GM20431 (cell line): Measurements from ENCODE around the gene ABHD12B.
"Not testable (repeated sequence)": the region's sequence is repeated elsewhere in the genome, so short reads cannot be mapped to it uniquely, and the experiment has no call there.

Experiments
- in situ Hi-C: fragments of 300-500 bp; cut with MseI, MboI; formaldehyde crosslinking; loops from one replicate; pipeline ENCODE4 v1.15.0; 2020; ENCODE audit warnings: low sequenced_read_pairs; ENCODE audit not compliant: unreplicated experiment

ABHD12B gene

DNA sequence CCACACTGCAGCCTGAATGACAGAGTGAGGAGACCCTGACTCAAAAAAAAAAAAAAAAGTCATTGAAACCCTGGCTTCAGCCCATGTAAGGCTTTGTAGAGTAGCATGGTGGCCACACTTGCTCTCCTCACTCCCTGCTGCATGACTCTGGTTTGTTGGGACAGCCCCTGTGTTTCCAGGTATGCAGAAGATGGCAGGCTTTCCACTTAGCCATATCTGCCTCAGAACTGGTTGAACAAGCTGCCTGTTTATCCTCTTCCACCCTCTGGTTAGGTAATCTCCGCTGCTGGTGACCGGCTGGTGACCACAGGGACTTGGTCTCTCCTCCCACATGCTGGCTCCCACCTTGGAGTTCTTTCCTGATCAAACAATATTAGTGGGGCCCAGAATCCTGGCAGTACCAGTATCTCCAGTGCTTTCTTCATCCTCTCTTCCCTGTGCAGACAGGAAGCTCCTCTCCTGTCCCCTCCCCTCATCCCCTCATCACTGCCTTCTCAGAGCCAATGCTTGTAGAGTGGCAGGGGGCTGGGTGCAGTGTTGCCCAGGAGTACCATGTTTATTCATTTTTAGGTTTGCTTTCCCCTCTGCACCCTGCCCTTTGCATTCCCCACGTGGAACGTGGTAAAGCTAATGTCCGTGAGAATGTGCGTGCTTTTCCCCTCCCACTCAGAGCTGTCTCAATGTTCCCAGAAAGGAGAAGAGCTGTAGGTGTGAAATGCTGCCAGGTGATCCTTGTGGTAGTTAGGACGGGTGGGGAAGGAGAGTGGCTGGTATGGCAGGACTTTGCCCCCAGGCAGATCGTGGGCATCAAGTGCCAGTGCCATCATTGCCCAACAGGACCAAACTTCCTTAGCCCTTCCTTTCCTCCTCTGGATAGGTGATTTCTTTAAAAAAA lies 11.3 kb downstream of the ABHD12B start:
- in situ Hi-C loops, result no loop called here

DNA sequence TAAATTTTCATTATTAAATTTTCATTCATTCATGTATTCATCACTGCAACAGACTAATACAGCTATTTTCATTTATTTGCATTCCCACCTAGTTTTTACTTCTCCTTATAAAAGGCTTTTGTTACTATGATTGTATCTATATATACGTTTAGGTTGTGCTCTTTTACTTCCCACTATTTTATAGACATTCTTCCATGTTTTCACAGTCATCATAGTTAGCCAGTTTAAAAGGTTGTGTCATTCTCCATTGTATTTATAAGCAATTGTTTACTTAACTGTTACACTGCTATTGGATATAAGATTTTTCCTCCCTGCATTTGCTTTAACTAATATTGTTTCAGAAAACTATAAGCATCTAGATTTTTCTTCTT lies 12.0 kb downstream of the ABHD12B start:
- in situ Hi-C loops, result no loop called here

DNA sequence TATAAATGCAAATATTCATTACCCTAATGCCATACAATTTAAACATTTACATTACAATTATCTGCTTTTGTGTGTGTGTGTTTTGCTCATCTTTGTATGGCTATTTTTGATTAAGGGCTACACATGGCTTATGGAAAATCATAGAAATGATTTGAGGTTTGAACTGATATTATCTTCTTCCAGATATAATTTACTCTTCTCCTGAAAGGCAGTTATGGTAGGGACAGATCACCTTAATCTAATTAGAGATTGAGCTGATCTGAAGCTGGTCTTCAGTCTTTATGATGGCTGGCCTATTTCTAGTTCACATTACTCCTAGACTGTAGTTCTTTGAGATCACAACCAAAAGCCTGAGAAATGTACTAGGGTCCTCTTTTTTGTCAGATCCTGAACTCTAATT lies 15.6 kb downstream of the ABHD12B start:
- in situ Hi-C loops, result no loop called here

DNA sequence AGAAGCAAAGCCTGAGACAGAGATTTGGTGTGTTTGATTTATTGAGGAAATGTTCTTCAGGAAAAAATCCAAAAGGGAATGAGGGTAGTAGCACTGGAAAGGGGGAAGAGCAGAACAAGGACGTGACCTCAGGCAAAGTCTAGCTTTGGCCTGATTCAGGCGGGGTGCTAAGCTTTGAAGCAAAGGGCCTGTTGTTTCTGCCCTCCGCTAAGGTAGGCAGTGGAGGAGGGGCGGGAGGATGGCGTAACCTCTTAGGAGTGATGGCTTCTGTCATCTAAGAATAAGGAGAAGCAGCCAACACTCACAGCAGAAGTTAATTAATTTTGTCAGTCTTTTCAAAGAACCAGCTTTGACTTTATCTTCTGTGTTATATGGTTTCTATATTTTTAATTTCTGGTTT lies 20.4 kb downstream of the ABHD12B start:
- in situ Hi-C loops, result no loop called here

DNA sequence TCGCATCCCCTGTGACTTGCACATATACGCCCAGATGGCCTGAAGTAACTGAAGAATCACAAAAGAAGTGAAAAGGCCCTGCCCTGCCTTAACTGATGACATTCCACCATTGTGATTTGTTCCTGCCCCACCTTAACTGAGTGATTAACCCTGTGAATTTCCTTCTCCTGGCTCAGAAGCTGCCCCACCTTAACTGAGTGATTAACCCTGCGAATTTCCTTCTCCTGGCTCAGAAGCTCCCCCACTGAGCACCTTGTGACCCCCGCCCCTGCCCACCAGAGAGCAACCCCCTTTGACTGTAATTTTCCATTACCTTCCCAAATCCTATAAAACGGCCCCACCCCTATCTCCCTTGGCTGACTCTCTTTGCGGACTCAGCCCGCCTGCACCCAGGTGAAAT lies 24.6 kb downstream of the ABHD12B start:
- in situ Hi-C loops, result not testable (repeated sequence)

DNA sequence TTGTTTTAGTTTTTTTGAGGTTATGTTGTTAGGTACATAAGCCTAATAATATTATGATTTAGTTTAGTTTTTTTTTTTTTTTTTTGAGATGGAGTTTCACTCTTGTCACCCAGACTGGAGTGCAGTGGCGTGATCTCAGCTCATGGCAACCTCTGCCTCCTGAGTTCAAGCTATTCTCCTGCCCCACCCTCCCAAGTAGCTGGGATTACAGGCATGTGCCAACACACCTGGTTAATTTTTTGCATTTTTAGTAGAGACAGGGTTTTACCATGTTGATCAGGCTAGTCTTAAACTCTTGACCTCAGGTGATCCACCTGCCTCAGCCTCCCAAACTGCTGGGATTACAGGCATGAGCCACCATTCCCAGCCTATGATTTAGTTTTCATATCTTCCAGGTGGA lies 25.2 kb downstream of the ABHD12B start:
- in situ Hi-C loops, result not testable (repeated sequence)

DNA sequence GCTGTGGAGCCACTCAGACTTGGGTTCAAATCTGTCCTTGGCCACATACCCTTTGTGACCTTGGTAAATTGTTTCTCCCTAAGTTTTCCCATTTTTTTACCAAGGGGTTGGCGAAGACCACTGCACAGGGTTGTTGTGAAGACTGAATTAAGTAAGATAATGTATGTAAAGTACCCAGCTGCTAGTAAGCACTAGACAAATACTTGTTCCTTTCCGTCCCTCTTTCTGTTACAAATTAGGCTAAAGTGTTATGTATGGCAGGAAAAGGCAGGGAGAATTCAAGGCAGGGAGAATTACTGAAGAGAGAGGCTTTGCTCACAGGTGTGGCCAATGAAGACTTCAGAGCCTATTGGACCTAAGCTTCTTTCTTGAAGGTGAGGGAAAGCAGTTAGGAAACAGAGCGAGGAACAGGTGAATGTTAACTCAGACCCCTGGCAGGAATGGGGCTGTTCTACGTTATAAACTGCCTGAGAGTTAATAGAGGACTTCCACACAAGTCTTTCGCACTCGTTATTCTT lies 25.9 kb downstream of the ABHD12B start:
- in situ Hi-C loops, result no loop called here

DNA sequence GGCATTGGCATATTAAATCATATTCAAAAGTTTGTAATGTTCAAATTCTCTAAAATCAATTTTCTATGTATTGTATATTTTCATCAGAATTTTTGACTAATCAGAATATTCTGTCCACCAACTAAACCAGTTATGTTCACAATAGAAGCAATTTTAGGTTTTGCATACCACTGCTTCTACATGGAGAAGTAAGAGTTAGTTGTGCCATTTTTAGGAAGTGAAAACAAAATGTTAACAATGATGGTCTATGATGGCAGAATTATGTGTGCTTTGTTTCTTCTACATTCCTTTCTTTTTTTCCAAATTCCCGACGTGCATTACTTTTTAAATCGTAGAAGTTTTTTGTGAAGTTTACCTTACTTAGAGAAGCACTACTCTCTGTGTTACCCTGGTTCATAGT lies 29.5 kb downstream of the ABHD12B start:
- in situ Hi-C loops, result no loop called here

DNA sequence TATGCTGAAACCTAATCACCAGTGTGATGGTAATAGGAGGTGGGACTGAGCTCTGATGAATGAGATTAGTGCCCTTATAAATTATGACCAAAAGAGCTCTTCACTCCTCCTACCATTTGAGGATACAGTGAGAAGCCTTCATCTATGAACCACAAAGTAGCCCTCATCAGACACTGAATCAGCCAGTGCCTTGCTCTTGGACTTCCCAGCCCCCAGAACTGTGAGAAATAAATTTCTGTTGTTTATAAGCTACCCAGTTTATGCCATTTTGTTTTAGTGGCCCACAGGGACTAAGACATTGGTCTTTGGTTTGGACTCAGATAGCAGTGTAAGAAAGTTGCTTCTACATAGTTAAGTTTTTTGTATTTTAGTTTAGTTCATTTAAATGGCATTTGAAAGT lies 32.9 kb downstream of the ABHD12B start:
- in situ Hi-C loops, result no loop called here

DNA sequence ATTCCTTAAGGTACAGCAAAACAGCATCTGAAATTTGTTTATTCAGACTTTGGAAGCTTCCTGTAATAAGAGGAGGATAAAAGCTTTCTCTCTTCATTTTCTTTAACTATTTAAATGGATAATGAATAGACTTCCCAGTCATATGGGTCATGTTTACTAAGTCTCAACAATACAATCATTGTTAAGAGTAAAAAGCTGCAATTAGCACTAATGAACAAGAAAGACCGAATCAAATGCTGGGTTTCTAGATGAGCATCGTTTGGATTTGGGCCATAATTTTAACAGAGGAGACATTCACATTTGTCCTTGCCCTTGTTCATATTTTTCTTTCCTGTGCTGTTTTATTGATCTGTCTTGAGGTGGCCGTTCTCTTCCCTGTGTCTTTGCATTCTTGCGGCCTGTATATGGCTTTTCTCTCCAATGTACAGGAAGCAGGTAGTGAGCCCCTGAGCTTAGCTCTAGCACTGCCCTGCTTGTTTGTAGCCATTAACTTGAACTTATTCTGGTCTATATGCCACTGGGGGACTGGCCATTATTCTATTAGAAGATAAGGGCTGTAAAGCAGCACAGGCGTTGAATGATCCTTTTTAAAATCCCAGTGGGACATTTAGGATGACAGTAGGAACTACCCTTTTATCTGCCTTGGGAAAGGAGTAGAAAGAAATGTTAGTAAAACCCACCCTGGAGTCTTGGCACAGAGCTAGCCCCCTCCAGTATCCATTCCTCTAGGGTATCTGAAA lies 34.6 kb downstream of the ABHD12B start:
- in situ Hi-C loops, result no loop called here

DNA sequence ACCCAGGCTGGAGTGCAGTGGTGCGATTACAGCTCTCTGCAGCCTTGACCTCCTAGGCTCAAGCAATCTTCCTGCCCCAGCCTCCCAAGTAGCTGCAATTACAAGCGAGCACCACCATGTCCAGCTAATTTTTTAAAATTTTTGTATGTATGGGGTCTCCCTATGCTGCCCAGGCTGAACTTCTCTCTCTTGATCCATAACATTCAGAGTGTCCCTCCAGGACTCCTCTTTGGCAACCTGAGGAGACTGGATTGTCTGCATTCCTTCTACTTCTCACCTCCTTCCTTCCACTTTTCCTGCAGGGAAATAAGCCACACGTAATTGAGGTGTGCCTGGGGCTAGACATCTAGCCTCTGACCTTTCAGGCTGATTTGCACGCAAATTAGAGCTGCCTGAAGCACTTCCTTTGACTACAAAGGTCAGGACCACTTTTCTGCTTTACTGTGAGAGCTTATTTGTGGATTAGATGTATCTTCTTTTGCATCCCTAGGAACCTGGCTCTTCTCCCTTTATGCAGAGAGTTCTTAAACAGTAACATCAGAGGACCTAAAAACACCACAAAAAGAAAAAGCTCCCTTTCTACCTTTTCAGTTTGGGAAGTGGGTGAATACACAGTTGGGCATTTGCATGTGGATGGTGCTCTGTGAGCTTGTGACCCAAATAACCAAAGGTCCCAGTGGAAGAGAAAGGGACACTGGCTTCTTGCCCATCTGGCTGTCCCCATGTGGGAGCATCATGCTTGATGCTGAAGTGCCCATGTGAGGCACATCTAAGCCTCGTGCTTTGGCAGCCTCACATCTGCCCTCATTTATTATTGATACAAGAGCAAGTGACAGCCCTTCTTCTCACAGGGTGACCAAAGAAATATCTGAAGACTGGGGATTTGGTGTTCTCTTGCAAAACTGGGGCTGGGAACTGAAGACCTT lies 38.9 kb downstream of the ABHD12B start:
- in situ Hi-C loops, result no loop called here

DNA sequence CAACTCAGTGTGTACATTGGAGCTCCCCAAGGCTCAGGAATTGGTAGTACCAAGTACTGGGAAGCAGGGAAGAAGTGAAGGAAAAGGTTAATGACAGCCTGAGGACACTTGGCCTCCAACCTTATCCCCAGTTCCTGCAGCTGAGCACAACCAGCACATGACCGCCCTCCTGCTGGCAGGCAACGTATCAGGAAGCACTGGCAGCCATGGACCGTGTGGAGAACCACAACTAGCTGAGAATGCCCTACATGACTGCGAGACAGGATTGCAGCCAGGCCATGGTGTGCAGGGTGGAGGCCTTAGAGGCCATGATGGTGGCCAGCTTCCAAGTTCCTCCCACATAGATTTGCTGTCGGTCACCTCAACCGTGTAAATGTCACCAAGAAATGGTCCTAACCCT lies 45.6 kb downstream of the ABHD12B start:
- in situ Hi-C loops, result no loop called here

DNA sequence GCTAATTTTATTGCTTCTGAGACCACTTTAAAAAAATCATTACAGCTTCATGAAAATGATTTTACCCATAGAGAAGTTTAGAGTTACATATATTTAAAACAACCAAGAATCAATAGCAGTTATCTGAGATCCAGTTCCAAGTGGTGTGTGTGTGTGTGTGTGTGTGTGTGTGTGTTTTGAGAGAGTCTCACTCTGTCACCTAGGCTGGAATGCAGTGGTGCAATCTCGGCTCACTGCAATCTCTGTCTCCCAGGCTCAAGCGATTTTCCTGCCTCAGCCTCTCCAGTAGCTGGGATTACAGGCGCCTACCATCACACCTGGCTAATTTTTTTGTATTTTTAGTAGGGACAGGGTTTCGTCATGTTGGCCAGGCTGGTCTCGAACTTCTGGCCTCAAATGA lies 47.7 kb downstream of the ABHD12B start:
- in situ Hi-C loops, result not testable (repeated sequence)

DNA sequence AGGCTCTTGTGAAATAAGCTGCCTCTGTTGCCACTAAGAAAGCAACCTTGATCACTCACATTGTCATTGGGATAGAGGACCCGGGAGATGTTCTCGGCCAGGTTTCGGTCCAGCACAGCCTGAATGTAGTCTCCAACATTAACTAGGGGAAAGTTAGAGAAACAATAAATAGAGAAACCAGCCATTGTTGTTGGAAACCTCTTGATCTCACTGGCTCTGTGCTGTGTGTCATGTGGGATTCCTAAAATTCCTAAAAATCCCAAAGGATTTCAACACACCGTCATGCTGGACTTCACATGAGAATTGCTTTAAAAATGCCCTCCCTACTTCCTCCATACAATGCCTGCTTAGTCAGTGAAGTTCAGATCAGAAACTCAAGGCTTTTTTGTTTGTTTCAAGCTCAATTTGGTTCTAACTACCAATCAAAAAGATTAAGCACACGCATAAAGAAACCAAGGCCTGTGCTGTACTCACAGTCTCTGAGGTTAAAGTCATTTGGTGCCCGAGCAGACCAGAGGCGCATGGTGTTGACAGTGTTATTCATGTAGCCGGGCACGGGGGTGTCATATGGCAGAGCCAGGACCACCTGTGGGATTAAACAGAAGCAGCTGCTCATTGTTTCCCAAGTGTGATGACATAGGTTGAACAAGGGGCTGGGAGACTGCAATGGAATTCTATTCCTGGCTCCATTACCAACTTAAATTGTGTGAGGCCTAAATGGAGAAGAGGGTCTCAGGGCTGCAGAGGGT lies 48.8 kb downstream of the ABHD12B start:
- in situ Hi-C loops, result no loop called here

DNA sequence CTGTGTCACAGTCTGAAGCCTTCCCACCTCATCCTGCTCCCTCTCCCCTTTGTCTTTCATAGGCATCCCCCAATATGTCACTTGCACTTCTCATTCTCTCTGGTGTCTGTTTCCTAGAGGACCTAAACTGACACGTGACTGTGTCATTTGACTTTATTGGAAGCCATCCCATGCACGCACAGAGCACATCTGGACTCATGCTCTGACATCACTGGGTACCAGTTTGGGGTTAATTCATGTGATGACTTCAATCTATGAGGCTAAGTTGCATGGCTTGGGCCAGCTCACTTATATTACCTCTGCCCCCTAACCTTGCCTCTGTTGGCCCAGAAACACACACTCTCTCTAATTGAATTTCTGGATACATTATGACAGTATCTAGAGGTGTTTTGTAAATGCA lies 51.0 kb downstream of the ABHD12B start:
- in situ Hi-C loops, result no loop called here

DNA sequence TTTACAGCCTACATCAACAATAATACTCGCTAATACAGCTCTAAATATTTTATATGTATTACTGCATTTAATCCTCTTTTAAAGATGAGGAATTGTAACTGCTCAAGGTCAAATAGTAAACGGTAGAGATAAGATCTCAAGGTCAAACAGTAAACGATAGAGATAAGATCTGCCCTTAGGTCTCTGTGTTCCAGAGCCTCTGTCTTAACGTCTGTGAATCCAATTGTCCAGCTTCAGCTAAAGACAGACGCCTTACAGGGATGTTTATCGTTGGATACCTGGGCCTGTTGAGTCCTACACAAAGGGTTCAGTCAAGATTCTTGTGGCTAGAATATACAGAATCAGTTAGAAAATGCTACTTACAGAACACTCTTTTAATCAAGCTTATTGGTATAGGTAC lies 52.4 kb downstream of the ABHD12B start:
- in situ Hi-C loops, result no loop called here

DNA sequence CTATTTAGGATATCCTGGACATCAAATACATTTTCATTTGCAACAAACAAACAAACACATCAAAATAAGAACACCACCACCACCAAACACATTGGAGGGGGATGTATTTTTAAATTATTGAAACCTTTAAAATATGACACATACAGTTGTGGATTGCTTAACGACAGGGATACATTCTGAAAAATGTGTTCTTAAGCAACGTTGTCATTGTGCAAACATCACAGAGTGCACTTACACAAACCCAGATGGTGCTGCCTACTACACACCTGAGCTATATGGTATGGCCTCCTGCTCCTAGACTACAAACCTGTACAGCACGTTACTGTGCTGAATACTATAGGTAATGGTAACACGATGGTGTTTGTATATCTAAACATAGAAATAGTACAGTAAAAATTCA lies 53.0 kb downstream of the ABHD12B start:
- in situ Hi-C loops, result no loop called here

DNA sequence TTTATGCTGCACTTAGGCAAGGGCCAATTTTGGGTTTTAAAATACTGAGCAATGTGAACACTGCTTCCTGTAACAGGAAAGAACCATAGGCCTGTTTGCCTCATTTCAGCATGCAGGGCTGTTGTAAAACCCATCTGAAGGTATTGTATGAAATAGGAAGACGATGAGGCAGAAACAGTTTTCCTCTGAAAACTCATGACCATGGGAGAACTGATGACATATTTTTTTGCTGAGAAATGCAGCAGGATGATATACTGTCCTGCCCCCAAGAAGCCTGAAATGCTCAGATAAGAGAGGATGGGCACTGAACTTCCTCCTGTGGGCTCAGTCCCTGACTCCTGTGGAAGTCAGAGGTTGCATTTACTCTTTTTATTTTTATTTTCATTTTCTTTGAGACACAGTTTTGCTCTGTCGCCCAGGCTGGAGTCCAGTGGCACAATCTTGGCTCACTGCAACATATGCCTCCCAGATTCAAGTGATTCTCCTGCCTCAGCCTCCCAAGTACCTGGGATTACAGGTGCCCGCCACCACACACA lies 55.1 kb downstream of the ABHD12B start:
- in situ Hi-C loops, result no loop called here

DNA sequence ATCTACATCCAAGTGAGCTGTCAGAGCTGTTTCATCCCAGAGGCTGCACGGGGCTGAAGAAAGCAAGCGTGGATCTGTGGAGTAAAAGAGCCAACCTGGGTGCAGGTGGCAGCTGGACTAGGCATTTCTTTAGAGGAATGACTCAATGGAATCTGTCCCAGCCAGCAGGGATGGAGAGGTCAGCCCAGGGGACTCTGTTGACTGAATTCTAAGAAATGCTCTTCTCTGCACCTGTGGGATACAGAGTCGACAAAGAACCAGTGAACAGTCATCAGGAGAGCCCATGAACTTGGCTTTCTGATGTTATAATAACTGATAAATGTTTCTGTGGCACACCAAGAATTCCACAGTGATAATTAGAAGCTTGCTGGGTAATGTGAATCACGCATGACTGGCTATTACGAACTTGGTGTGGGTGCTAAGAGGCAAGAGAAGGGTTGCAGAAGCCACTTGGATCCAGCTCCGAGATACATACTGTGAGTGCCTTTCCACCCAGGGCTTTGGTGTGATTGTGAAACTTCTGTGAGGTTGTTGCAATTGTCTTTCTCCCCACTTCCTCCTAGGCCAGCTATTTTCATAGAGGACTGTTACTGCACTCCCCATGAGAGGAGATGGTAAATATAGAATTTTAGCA lies 56.3 kb downstream of the ABHD12B start:
- in situ Hi-C loops, result no loop called here
